ENCODE results near the gene ATP8B4.

The ATP8B4 gene

DNA sequence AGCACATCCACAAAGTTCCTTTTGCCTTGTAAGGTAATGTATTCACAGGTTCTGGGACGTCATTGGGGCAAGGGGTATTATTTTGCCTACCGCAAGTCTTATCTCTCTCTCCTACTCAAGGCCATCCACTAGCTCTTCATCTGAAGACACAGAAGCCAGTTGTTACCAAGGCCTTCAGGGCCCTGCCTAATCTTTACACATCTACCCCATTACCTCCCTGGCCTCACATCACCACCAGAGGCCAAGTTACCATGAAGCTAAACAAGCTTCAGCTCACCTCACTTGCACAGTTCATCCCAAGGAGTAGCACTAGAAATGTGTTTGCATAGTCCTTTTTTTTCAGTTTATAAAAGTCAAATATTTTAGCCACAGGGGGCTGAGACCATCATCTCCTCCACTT, 34.1 kb downstream of the ATP8B4 start:
- H3K79me2 ChIP-seq (ENCODE audit: control insufficient read depth, insufficient read depth, low read length, poor library complexity), result no peaks in the 10 kb centered on the region
- H4K8ac ChIP-seq (ENCODE audit: low read depth, low read length), result no peak overlapping the region
- no peak overlapping the region for H2BK5ac ChIP-seq (ENCODE audit: low read depth, low read length, poor library complexity)
- no peaks in the 10 kb centered on the region for H3K4me1 ChIP-seq (ENCODE audit: control insufficient read depth in 1 of 2, insufficient read depth in 2 of 2, low read length in 2 of 2)
- no peak overlapping the region for H3K9ac ChIP-seq (ENCODE audit: low read length)
- no peak overlapping the region for H3K4ac ChIP-seq (ENCODE audit: low read depth, low read length)
- H3K18ac ChIP-seq (ENCODE audit: low read length), result no peak overlapping the region
- no peak overlapping the region for H3K27ac ChIP-seq (ENCODE audit: low read depth, low read length)
- H3K4me3 ChIP-seq (ENCODE audit: low read depth, low read length), result no peak overlapping the region
- no peak for DNase-seq
- H2AK5ac ChIP-seq (ENCODE audit: low read length), result no peak overlapping the region
- H2BK120ac ChIP-seq (ENCODE audit: insufficient read depth, low read length, poor library complexity), result no peak overlapping the region
- H2BK12ac ChIP-seq (ENCODE audit: low read length), result no peak overlapping the region
- H3K4me2 ChIP-seq (ENCODE audit: low read length), result no peak overlapping the region
- no CpG with 5 or more reads among the region's 2 CpGs for WGBS (ENCODE audit: extremely low coverage, insufficient coverage, insufficient read length)
- H4K12ac ChIP-seq (ENCODE audit: low read depth, low read length), result no peak overlapping the region
- no peak overlapping the region for H3K14ac ChIP-seq (ENCODE audit: low read length)
- H3K36me3 ChIP-seq (ENCODE audit: control insufficient read depth in 1 of 2, insufficient read depth in 2 of 2, low read length in 2 of 2), result no peaks in the 10 kb centered on the region
- H3K9me3 ChIP-seq (ENCODE audit: insufficient read depth, low read depth, low read length), result no peaks in the 10 kb centered on the region
- H3K79me1 ChIP-seq (ENCODE audit: low read length), result no peaks in the 10 kb centered on the region
- no peak overlapping the region for H2AFZ ChIP-seq (ENCODE audit: insufficient read depth, low read length, poor library complexity)
- H3K27me3 ChIP-seq (ENCODE audit: insufficient read depth, low read length), result no peaks in the 10 kb centered on the region
- no peak overlapping the region for H4K91ac ChIP-seq (ENCODE audit: low read depth, low read length)
- no peak overlapping the region for H3K23ac ChIP-seq (ENCODE audit: low read length)

DNA sequence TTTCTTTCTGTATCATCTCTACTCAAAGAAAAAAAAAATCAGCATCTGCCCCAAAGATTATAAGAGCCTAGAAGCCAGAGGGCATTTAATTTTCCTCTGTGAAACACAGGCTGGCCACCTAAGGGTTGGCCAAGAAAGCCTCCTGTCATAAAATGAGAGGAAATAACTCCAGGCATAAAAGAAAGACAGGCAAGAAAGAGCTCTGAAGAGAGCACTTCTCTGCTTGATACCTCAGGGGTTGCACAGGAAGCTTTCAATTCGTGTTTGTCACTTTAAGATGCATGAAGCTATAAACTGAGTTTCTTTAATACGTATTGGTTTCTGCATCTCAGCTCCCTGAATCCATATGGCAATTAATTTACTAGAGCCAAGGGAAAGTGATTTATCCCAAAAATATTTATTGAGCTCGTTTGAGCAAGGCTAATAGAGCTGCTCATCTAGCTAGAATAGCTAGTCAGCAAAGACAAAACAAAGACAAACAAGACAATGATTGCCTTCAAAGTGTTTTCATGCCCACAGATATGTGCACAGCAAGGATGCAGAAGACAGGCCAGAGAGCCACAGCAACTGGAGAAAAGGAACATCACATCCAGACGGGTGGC, 35.5 kb downstream of the ATP8B4 start:
- Histone ChIP-seq H3K36me3 (ENCODE audit: control insufficient read depth in 1 of 2, insufficient read depth in 2 of 2, low read length in 2 of 2) (no peaks in the 10 kb centered on the region), H2AK5ac (ENCODE audit: low read length) (no peak overlapping the region), H3K4me2 (ENCODE audit: low read length) (no peak overlapping the region), H3K14ac (ENCODE audit: low read length) (no peak overlapping the region), H3K79me2 (ENCODE audit: control insufficient read depth, insufficient read depth, low read length, poor library complexity) (no peaks in the 10 kb centered on the region), H3K23ac (ENCODE audit: low read length) (no peak overlapping the region), H3K18ac (ENCODE audit: low read length) (no peak overlapping the region), H3K4me1 (ENCODE audit: control insufficient read depth in 1 of 2, insufficient read depth in 2 of 2, low read length in 2 of 2) (no peaks in the 10 kb centered on the region), H2BK5ac (ENCODE audit: low read depth, low read length, poor library complexity) (no peak overlapping the region), H3K27ac (ENCODE audit: low read depth, low read length) (no peak overlapping the region), H3K79me1 (ENCODE audit: low read length) (no peaks in the 10 kb centered on the region), H3K4ac (ENCODE audit: low read depth, low read length) (no peak overlapping the region), H4K8ac (ENCODE audit: low read depth, low read length) (no peak overlapping the region), H3K9ac (ENCODE audit: low read length) (no peak overlapping the region), H4K91ac (ENCODE audit: low read depth, low read length) (no peak overlapping the region), H2BK12ac (ENCODE audit: low read length) (no peak overlapping the region), H3K27me3 (ENCODE audit: insufficient read depth, low read length) (no peaks in the 10 kb centered on the region), H2BK120ac (ENCODE audit: insufficient read depth, low read length, poor library complexity) (no peak overlapping the region), H2AFZ (ENCODE audit: insufficient read depth, low read length, poor library complexity) (no peak overlapping the region), H4K12ac (ENCODE audit: low read depth, low read length) (no peak overlapping the region), H3K4me3 (ENCODE audit: low read depth, low read length) (no peak overlapping the region), H3K9me3 (ENCODE audit: insufficient read depth, low read depth, low read length) (no peaks in the 10 kb centered on the region)
- no peak for DNase-seq
- WGBS (ENCODE audit: extremely low coverage, insufficient coverage, insufficient read length), result no CpG with 5 or more reads among the region's 4 CpGs

GRCh38 chr15:50082066-50082465, 37.0 kb downstream of the ATP8B4 start:
- no peaks in the 10 kb centered on the region for H3K36me3 ChIP-seq (ENCODE audit: control insufficient read depth in 1 of 2, insufficient read depth in 2 of 2, low read length in 2 of 2)
- no peak overlapping the region for H3K18ac ChIP-seq (ENCODE audit: low read length)
- no peak overlapping the region for H3K9ac ChIP-seq (ENCODE audit: low read length)
- H3K79me1 ChIP-seq (ENCODE audit: low read length), result no peaks in the 10 kb centered on the region
- no peak overlapping the region for H3K23ac ChIP-seq (ENCODE audit: low read length)
- no peak overlapping the region for H3K27ac ChIP-seq (ENCODE audit: low read depth, low read length)
- no peak overlapping the region for H3K14ac ChIP-seq (ENCODE audit: low read length)
- no peak overlapping the region for H3K4me2 ChIP-seq (ENCODE audit: low read length)
- no peak overlapping the region for H4K91ac ChIP-seq (ENCODE audit: low read depth, low read length)
- H3K27me3 ChIP-seq (ENCODE audit: insufficient read depth, low read length), result no peaks in the 10 kb centered on the region
- no peak overlapping the region for H4K8ac ChIP-seq (ENCODE audit: low read depth, low read length)
- H2BK120ac ChIP-seq (ENCODE audit: insufficient read depth, low read length, poor library complexity), result no peak overlapping the region
- H3K79me2 ChIP-seq (ENCODE audit: control insufficient read depth, insufficient read depth, low read length, poor library complexity), result no peaks in the 10 kb centered on the region
- no peak overlapping the region for H3K4ac ChIP-seq (ENCODE audit: low read depth, low read length)
- H3K9me3 ChIP-seq (ENCODE audit: insufficient read depth, low read depth, low read length), result no peaks in the 10 kb centered on the region
- H2BK12ac ChIP-seq (ENCODE audit: low read length), result no peak overlapping the region
- no peak for DNase-seq
- no peaks in the 10 kb centered on the region for H3K4me1 ChIP-seq (ENCODE audit: control insufficient read depth in 1 of 2, insufficient read depth in 2 of 2, low read length in 2 of 2)
- no peak overlapping the region for H3K4me3 ChIP-seq (ENCODE audit: low read depth, low read length)
- no peak overlapping the region for H2AK5ac ChIP-seq (ENCODE audit: low read length)
- WGBS (ENCODE audit: extremely low coverage, insufficient coverage, insufficient read length), result no CpG with 5 or more reads among the region's 2 CpGs
- no peak overlapping the region for H2BK5ac ChIP-seq (ENCODE audit: low read depth, low read length, poor library complexity)
- H2AFZ ChIP-seq (ENCODE audit: insufficient read depth, low read length, poor library complexity), result no peak overlapping the region
- no peak overlapping the region for H4K12ac ChIP-seq (ENCODE audit: low read depth, low read length)

- no peaks in the 10 kb centered on the region for H3K4me1 ChIP-seq (ENCODE audit: control insufficient read depth in 1 of 2, insufficient read depth in 2 of 2, low read length in 2 of 2)
- no peak overlapping the region for H3K4me2 ChIP-seq (ENCODE audit: low read length)
- H3K23ac ChIP-seq (ENCODE audit: low read length), result no peak overlapping the region
- H4K8ac ChIP-seq (ENCODE audit: low read depth, low read length), result no peak overlapping the region
- H4K12ac ChIP-seq (ENCODE audit: low read depth, low read length), result no peak overlapping the region
- DNase-seq, result no peak
- no peak overlapping the region for H2AK5ac ChIP-seq (ENCODE audit: low read length)
- H3K79me2 ChIP-seq (ENCODE audit: control insufficient read depth, insufficient read depth, low read length, poor library complexity), result no peaks in the 10 kb centered on the region
- H3K4ac ChIP-seq (ENCODE audit: low read depth, low read length), result no peak overlapping the region
- no peak overlapping the region for H3K27ac ChIP-seq (ENCODE audit: low read depth, low read length)
- no peak overlapping the region for H3K4me3 ChIP-seq (ENCODE audit: low read depth, low read length)
- no peak overlapping the region for H2AFZ ChIP-seq (ENCODE audit: insufficient read depth, low read length, poor library complexity)
- no peak overlapping the region for H4K91ac ChIP-seq (ENCODE audit: low read depth, low read length)
- no peak overlapping the region for H3K14ac ChIP-seq (ENCODE audit: low read length)
- H3K18ac ChIP-seq (ENCODE audit: low read length), result no peak overlapping the region
- H3K36me3 ChIP-seq (ENCODE audit: control insufficient read depth in 1 of 2, insufficient read depth in 2 of 2, low read length in 2 of 2), result no peaks in the 10 kb centered on the region
- no peak overlapping the region for H2BK5ac ChIP-seq (ENCODE audit: low read depth, low read length, poor library complexity)
- no peak overlapping the region for H2BK12ac ChIP-seq (ENCODE audit: low read length)
- H3K9me3 ChIP-seq (ENCODE audit: insufficient read depth, low read depth, low read length), result no peaks in the 10 kb centered on the region
- H3K27me3 ChIP-seq (ENCODE audit: insufficient read depth, low read length), result no peaks in the 10 kb centered on the region
- H3K9ac ChIP-seq (ENCODE audit: low read length), result no peak overlapping the region
- no peaks in the 10 kb centered on the region for H3K79me1 ChIP-seq (ENCODE audit: low read length)
- no peak overlapping the region for H2BK120ac ChIP-seq (ENCODE audit: insufficient read depth, low read length, poor library complexity)
- WGBS (ENCODE audit: extremely low coverage, insufficient coverage, insufficient read length), result no CpG with 5 or more reads among the region's 2 CpGs
Measured at GRCh38 chr15:50077651-50078050, 41.4 kb downstream of the ATP8B4 start.
